GM04503 (cell line): ENCODE measurements around the gene RABEP1.

Experiments used
- DNase-seq: peaks from one replicate; pipeline ENCODE4 v3.0.0-alpha.2; 2012; ENCODE audit warnings: low read depth

The RABEP1 gene

GRCh38 chr17:5272322-5272721 lies 9.8 kb upstream of the RABEP1 start:
- no peak for DNase-seq

GRCh38 chr17:5282642-5283217 lies 646 bp downstream of the RABEP1 start:
- DNase-seq, result no peak

GRCh38 chr17:5283571-5284315 lies 1.7 kb downstream of the RABEP1 start:
- DNase-seq, result no peak

- DNase-seq, result no peak
Measured at GRCh38 chr17:5284681-5285080, 2.6 kb downstream of the RABEP1 start.

- DNase-seq, result no peak
Measured at GRCh38 chr17:5286846-5287245, 4.8 kb downstream of the RABEP1 start.

GRCh38 chr17:5291683-5292350 lies 9.7 kb downstream of the RABEP1 start:
- DNase-seq, result no peak

- no peak for DNase-seq
Measured at GRCh38 chr17:5297245-5297644, 15.2 kb downstream of the RABEP1 start.

GRCh38 chr17:5299383-5299782 lies 17.3 kb downstream of the RABEP1 start:
- DNase-seq, result no peak

- DNase-seq, result no peak
Measured at GRCh38 chr17:5304636-5305035, 22.6 kb downstream of the RABEP1 start.

GRCh38 chr17:5309851-5310250 lies 27.8 kb downstream of the RABEP1 start:
- no peak for DNase-seq

GRCh38 chr17:5325851-5326250 lies 43.8 kb downstream of the RABEP1 start:
- DNase-seq, result no peak

- DNase-seq, result no peak
Measured at GRCh38 chr17:5329784-5330557, 47.9 kb downstream of the RABEP1 start.

GRCh38 chr17:5330981-5331380 lies 48.9 kb downstream of the RABEP1 start:
- DNase-seq, result no peak

GRCh38 chr17:5331506-5331905 lies 49.4 kb downstream of the RABEP1 start:
- no peak for DNase-seq

- DNase-seq, result no peak
Measured at GRCh38 chr17:5344914-5345313, 62.8 kb downstream of the RABEP1 start.

- DNase-seq, result no peak
Measured at GRCh38 chr17:5352681-5353289, 70.7 kb downstream of the RABEP1 start.

- DNase-seq, result no peak
Measured at GRCh38 chr17:5354310-5354709, 72.2 kb downstream of the RABEP1 start.

GRCh38 chr17:5354886-5355415 lies 72.9 kb downstream of the RABEP1 start:
- DNase-seq, result no peak

GRCh38 chr17:5355421-5356129 lies 73.5 kb downstream of the RABEP1 start:
- DNase-seq, result peak; percentile 8

GRCh38 chr17:5361426-5361825 lies 79.3 kb downstream of the RABEP1 start:
- DNase-seq, result no peak

GRCh38 chr17:5362162-5362811 lies 80.2 kb downstream of the RABEP1 start:
- DNase-seq, result no peak
